GM12891 (cell line): ENCODE results near the gene CR2.

Experiments used
- POLR2A ChIP-seq: IDR thresholded peaks from 2 replicates; pipeline ENCODE4 v1.6.1; 2011; ENCODE audit warnings: low read depth, low read length, control low read depth
- POLR2AphosphoS5 ChIP-seq: IDR thresholded peaks from 2 replicates; pipeline ENCODE4 v1.6.1; 2011; ENCODE audit warnings: low read depth, low read length, control low read depth
- POU2F2 ChIP-seq: IDR thresholded peaks from 2 replicates; pipeline ENCODE4 v1.6.1; 2011; ENCODE audit warnings: low read depth, mild to moderate bottlenecking, control low read depth, low read length, moderate library complexity
- SPI1 ChIP-seq: IDR thresholded peaks from 2 replicates; pipeline ENCODE4 v1.6.1; 2011; ENCODE audit warnings: low read depth, low read length, control low read depth
- TAF1 ChIP-seq: IDR thresholded peaks from 2 replicates; pipeline ENCODE4 v1.6.1; 2011; ENCODE audit warnings: low read depth, low read length, control low read depth

DNA sequence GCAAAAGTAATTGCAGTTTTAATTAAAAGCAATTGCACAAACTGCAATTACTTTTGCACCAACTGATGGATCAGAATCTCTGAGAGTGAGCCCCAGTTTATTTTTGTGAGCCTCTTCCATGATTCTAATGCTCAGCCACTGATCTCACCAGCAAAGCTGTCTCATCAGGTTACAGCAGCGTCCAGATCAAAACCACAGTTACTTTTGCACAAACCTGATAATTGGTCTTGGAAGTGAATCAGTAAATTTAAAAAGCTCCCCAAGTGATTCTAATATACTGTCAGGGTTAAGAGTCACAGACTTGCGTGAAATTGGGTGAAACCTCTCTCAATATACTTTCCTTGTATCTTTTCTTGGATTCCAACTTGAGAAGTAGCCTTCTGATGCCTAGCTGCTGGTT, 13.5 kb upstream of the CR2 start:
- no peak for TF ChIP-seq POLR2AphosphoS5
- TF ChIP-seq POLR2A, result no peak
- TF ChIP-seq POU2F2, result no peak
- no peak for TF ChIP-seq TAF1
- TF ChIP-seq SPI1, result no peak
